ENCODE data around the gene SLC13A3.

Gene SLC13A3

DNA sequence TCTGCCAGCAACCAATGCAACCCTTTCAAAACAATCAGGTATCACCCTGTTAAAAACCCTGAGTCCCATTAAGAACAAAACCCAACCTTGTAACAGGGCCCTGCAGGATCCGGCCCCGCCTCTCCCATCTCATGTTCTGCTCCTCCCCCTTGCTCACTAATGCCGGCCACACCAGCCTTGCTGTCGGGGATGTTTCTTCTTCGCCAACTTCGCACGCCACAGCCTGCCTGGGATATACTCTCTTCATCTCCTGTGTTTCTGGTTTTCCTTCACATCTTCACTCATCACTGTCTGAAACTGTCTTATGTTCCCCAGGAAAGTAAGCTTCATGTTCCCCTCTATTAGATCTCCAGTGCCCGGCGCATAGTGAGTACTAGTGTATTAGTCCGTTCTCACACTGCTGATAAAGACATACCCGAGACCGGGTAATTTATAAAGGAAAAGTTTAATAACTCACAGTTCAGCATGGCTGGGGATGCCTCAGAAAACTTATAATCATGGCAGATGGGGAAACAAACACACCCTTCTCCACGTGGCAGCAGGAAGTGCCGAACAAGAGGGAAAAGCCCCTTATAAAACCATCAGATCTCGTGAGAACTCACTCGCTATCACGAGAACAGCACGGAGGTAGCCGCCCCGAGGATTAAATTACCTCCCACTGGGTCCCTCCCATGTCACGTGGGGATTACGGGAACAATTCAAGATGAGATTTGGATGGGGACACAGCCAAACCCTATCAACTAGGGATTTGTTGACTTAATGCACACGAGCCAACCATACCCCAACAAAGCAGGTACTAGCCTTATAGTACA, 32.9 kb upstream of the SLC13A3 start:
- peak; percentile 30 for DNase-seq (ENCODE audit: extremely low read depth, low read depth)
- TF ChIP-seq, protein P1, sequence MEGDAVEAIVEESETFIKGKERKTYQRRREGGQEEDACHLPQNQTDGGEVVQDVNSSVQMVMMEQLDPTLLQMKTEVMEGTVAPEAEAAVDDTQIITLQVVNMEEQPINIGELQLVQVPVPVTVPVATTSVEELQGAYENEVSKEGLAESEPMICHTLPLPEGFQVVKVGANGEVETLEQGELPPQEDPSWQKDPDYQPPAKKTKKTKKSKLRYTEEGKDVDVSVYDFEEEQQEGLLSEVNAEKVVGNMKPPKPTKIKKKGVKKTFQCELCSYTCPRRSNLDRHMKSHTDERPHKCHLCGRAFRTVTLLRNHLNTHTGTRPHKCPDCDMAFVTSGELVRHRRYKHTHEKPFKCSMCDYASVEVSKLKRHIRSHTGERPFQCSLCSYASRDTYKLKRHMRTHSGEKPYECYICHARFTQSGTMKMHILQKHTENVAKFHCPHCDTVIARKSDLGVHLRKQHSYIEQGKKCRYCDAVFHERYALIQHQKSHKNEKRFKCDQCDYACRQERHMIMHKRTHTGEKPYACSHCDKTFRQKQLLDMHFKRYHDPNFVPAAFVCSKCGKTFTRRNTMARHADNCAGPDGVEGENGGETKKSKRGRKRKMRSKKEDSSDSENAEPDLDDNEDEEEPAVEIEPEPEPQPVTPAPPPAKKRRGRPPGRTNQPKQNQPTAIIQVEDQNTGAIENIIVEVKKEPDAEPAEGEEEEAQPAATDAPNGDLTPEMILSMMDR (IDR thresholded peaks at IDR 0.05; ENCODE audit: low read depth, low read length) = no peak

DNA sequence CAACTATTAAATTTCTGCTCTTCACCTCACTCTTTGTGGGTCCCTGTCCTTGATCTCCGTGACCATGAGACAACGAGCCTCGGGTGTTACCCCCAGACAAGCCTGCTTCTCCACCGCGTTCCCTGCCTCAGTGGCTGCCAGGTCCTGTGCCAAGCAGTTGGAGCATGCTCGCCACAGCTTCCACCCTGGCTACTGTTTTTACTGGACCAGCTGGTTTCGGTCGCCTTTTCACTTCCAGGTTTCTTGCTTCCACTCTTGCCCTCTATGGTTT, 32.3 kb upstream of the SLC13A3 start:
- TF ChIP-seq, protein P1 (IDR thresholded peaks at IDR 0.05; ENCODE audit: low read depth, low read length) = no peak
- no peak for DNase-seq (ENCODE audit: extremely low read depth, low read depth)

DNA sequence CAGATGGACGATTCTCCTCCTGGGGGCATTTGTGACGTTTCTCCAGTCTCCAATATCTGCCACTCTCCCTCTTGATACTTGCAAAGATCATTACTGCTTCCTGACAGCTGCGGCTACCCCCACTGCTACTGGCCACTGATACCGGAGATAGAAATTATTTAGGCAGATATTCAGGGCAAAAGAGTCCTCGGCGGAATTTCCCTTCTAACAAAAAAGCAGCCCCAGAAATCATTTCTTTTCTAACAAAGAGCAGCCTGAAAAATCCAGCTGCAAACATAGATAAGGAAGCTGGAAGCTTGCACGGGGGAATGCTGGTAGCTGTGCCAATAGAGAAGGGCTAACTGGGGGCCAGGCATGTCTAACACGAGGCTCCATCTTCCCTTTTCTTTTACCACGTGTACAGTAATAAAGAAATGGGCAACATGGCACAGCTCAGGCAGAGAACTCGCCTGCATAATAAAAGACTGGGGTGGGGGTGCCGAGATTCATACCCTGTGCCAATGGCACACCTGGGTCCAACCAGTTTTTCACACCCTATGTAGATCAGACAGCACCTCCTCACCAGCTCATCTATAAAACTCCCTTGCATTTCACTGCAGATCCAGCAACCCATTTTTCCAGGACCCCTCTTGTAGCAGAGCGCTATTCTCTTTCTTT, 31.9 kb upstream of the SLC13A3 start:
- TF ChIP-seq, protein P1 (IDR thresholded peaks at IDR 0.05; ENCODE audit: low read depth, low read length) = no peak
- no peak for DNase-seq (ENCODE audit: extremely low read depth, low read depth)

DNA sequence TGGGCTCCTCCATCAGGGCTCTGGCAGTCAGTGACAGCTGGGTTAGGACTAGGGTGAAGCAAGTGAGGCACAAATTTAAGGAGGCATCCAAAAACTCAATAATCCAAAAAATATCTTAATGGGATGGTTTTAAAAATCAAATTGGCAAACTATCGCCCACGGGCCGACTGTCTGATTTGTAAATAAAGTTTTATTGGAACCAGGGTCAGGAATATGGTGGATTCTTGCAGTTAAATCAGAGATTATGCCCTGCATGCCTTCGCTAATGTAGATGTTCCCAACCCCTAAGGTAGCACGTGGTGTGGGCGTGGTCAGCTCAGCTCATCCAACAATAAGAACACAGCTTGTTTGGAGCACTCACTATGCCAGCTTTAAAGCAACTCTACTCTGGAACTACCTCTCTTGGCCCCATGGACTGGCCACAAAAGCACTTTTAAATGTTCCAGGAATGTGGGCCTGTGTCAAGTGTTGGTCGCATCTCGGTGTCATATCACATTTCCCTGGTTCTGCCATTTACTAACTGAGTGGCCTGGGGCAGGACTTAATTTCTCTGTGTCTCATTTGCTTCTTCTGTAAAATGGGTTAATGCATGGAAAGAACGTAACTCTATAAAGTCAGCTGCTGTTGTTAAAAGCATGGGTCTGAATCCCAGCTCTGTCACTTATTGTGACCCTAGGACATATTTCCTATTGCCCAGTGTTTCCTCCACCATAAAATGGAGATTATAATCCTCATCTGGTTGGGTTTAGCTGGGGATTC, 31.0 kb upstream of the SLC13A3 start:
- no peak for DNase-seq (ENCODE audit: extremely low read depth, low read depth)
- TF ChIP-seq, protein P1 (IDR thresholded peaks at IDR 0.05; ENCODE audit: low read depth, low read length) = no peak

DNA sequence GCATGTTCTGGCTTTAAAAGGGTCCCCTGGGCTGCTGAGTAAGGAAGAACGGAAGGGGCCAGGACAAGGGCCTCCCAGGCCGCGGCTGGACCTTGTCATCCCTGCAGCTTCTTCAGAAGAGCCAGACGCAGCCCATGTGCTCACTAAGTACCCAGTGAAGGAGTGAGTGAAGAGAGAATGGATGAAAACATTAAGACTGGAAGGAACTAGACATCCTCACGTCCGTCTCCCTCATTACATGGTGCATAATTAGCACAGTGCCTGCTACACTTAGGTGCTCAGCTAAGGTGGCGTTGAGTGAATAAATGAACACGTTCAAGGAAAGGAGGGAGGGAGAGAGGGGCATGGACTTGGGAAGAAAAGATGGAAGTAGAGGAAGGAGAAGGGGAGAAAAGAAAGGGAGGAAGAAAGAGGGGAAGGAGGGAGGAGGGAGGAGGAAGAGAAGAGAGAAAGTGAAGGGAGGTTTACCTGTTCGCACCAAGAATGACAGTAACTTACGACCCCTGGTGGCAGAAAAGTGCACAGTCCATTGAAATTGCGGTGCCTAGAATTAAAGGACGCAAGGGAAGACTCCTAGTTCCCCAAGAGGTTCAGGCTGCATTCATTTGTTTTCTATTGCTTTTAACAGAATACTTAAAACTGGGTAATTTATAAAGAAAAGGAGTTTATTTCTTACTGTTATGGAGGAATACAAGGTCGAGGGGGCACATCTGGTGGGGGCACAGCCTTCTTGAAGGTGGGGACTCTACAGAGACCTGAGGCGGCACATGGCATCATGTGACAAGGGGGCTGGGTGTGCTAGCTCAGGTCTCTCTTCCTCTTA, 30.0 kb upstream of the SLC13A3 start:
- TF ChIP-seq, protein P1 (IDR thresholded peaks at IDR 0.05; ENCODE audit: low read depth, low read length) = peak; percentile 75
- no peak for DNase-seq (ENCODE audit: extremely low read depth, low read depth)

DNA sequence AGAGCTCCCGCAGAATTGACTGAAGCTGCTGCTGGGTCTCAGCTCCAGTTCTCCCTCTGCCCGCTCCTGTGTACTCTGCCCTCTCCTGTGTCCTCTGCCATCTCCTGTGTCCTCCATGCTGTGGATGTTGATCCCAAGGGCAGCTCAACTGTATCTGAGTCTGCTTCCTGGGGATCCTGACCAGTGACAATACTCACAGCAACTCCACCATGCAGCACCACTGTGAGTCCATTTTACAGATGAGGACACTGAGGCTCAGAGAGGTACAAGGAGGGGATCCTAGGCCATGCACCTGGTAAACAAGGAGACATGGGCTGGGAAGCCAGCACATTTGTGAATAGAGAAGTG, 29.4 kb upstream of the SLC13A3 start:
- TF ChIP-seq, protein P1 (IDR thresholded peaks at IDR 0.05; ENCODE audit: low read depth, low read length) = no peak
- DNase-seq (ENCODE audit: extremely low read depth, low read depth) = no peak

Measured in AG09319 (cell line).